GM12891 (cell line): ENCODE measurements around the gene CYTH1.

Experiments used
- POLR2A ChIP-seq: IDR thresholded peaks from 2 replicates; pipeline ENCODE4 v1.6.1; 2011; ENCODE audit warnings: low read depth, low read length, control low read depth
- POLR2AphosphoS5 ChIP-seq: IDR thresholded peaks from 2 replicates; pipeline ENCODE4 v1.6.1; 2011; ENCODE audit warnings: low read depth, low read length, control low read depth
- POU2F2 ChIP-seq: IDR thresholded peaks from 2 replicates; pipeline ENCODE4 v1.6.1; 2011; ENCODE audit warnings: low read depth, mild to moderate bottlenecking, control low read depth, low read length, moderate library complexity
- SPI1 ChIP-seq: IDR thresholded peaks from 2 replicates; pipeline ENCODE4 v1.6.1; 2011; ENCODE audit warnings: low read depth, low read length, control low read depth
- TAF1 ChIP-seq: IDR thresholded peaks from 2 replicates; pipeline ENCODE4 v1.6.1; 2011; ENCODE audit warnings: low read depth, low read length, control low read depth

DNA sequence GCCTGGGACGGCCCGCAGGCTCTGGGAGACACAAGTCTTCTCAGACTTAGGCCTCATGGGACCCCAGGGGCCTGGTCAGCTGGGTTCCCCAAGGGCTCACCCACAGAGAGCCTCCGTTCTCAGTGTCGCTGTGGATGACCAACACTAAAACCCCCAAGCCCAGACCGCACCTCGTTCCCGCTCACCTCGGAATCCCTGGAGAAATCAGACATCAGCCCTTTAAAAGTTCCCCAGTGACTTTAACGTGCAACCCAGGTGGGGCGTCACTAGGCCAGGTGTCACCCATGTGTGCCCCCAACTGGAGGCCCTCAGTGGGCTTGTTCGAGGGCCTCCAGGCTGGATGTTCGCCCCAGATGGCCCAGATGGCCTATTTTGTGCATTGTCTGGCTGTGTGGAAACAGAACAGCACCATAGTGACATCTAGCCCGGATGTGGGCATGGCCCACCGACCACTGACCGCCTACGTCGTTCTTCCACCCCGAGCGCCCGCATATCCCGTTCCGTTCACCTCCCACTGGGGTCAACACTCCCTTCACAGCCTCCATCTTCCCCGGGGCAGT, 152.6 kb downstream of the CYTH1 start:
- no peak for TF ChIP-seq POLR2AphosphoS5
- no peak for TF ChIP-seq POLR2A
- TF ChIP-seq TAF1, result no peak
- TF ChIP-seq SPI1, result no peak
- no peak for TF ChIP-seq POU2F2
